ENCODE measurements around the gene GAS6. TPM values are rescaled to one million over a fixed set of nuclear protein-coding genes. Genes with fewer than 3 reads are reported as not detected.

GAS6 gene
- polyA plus RNA-seq, 1 donor from 2014 or later: 52.4 TPM

- Histone ChIP-seq H3K27me3 (ENCODE audit: insufficient read depth, low read depth, low read length) (no peaks in the 10 kb centered on the region), H2AFZ (ENCODE audit: low read depth, low read length) (no peak overlapping the region), H3K36me3 (ENCODE audit: insufficient read depth, low read length) (no peaks in the 10 kb centered on the region), H3K9me2 (ENCODE audit: insufficient read depth, low read length) (no peaks in the 10 kb centered on the region), H3K27ac (ENCODE audit: low read length) (no peak overlapping the region), H3K79me2 (replicated peaks; ENCODE audit: insufficient read depth, low read length) (no peaks in the 10 kb centered on the region), H3K4me2 (ENCODE audit: low read length) (no peak overlapping the region), H3F3A (ENCODE audit: insufficient read depth, low read length, poor library complexity, severe bottlenecking) (no peaks in the 10 kb centered on the region), H3K4me3 (ENCODE audit: low read length) (no peak overlapping the region), H4K20me1 (ENCODE audit: insufficient read depth) (no peaks in the 10 kb centered on the region), H3K9ac (ENCODE audit: low read length) (no peak overlapping the region), H3K9me3 (ENCODE audit: low read length) (no peaks in the 10 kb centered on the region)
- TF ChIP-seq TAF1 (IDR thresholded peaks at IDR 0.05; ENCODE audit: low read depth) (no peak), POLR2AphosphoS5 (IDR thresholded peaks at IDR 0.05) (no peak), EP300 (conservative IDR thresholded peaks at IDR 0.05; ENCODE audit: poor library complexity, severe bottlenecking) (no peak), REST (IDR thresholded peaks at IDR 0.05; ENCODE audit: borderline replicate concordance) (no peak), RAD21 (conservative IDR thresholded peaks at IDR 0.05) (no peak), EZH2 (IDR thresholded peaks at IDR 0.05; ENCODE audit: borderline replicate concordance, insufficient read depth, low read length, poor library complexity, severe bottlenecking) (no peak), CTCF (IDR thresholded peaks at IDR 0.05; ENCODE audit: poor library complexity, severe bottlenecking) (no peak), SMC3 (conservative IDR thresholded peaks at IDR 0.05; ENCODE audit: poor library complexity) (no peak), MXI1 (conservative IDR thresholded peaks at IDR 0.05; ENCODE audit: poor library complexity, severe bottlenecking) (no peak)
Observed at GRCh38 chr13:113812178-113813040, 51.5 kb downstream of the GAS6 start.

GRCh38 chr13:113811081-113811928 lies 52.6 kb downstream of the GAS6 start:
- Histone ChIP-seq H3K4me3 (ENCODE audit: low read length) (no peak overlapping the region), H3K79me2 (replicated peaks; ENCODE audit: insufficient read depth, low read length) (no peaks in the 10 kb centered on the region), H3K4me2 (ENCODE audit: low read length) (no peak overlapping the region), H3K36me3 (ENCODE audit: insufficient read depth, low read length) (no peaks in the 10 kb centered on the region), H3K27ac (ENCODE audit: low read length) (no peak overlapping the region), H3K27me3 (ENCODE audit: insufficient read depth, low read depth, low read length) (no peaks in the 10 kb centered on the region), H3F3A (ENCODE audit: insufficient read depth, low read length, poor library complexity, severe bottlenecking) (no peaks in the 10 kb centered on the region), H2AFZ (ENCODE audit: low read depth, low read length) (no peak overlapping the region), H4K20me1 (ENCODE audit: insufficient read depth) (no peaks in the 10 kb centered on the region), H3K9me2 (ENCODE audit: insufficient read depth, low read length) (no peaks in the 10 kb centered on the region), H3K9ac (ENCODE audit: low read length) (no peak overlapping the region), H3K9me3 (ENCODE audit: low read length) (no peaks in the 10 kb centered on the region)
- no peak for TF ChIP-seq RAD21 (conservative IDR thresholded peaks at IDR 0.05)
- TF ChIP-seq EZH2 (IDR thresholded peaks at IDR 0.05; ENCODE audit: borderline replicate concordance, insufficient read depth, low read length, poor library complexity, severe bottlenecking): no peak
- TF ChIP-seq EP300 (conservative IDR thresholded peaks at IDR 0.05; ENCODE audit: poor library complexity, severe bottlenecking): no peak
- TF ChIP-seq MXI1 (conservative IDR thresholded peaks at IDR 0.05; ENCODE audit: poor library complexity, severe bottlenecking): no peak
- TF ChIP-seq REST (IDR thresholded peaks at IDR 0.05; ENCODE audit: borderline replicate concordance): no peak
- TF ChIP-seq TAF1 (IDR thresholded peaks at IDR 0.05; ENCODE audit: low read depth): no peak
- TF ChIP-seq POLR2AphosphoS5 (IDR thresholded peaks at IDR 0.05): no peak
- no peak for TF ChIP-seq CTCF (IDR thresholded peaks at IDR 0.05; ENCODE audit: poor library complexity, severe bottlenecking)
- no peak for TF ChIP-seq SMC3 (conservative IDR thresholded peaks at IDR 0.05; ENCODE audit: poor library complexity)
